Liver (tissue), 9 donors: Measurements from ENCODE around the gene PPP4R3A. TPM values are rescaled to one million over a fixed set of nuclear protein-coding genes. Genes with fewer than 3 reads are reported as not detected.
"Not testable (repeated sequence)": the region's sequence is repeated elsewhere in the genome, so short reads cannot be mapped to it uniquely, and the experiment has no call there.

ENCODE experiments used
- DNase-seq: peaks from one replicate; pipeline ENCODE4 v3.0.0-alpha.2; 2017; ENCODE audit warnings: low spot score
- H3K27ac ChIP-seq, 2 donors: one replicate each; pipeline ENCODE4 v1.7.0; 2013; ENCODE audit warnings: inconsistent platforms in 2 of 2, low read length in 2 of 2, control low read depth in 1 of 2, low read depth in 1 of 2, mild to moderate bottlenecking in 1 of 2
- H3K27me3 ChIP-seq, 4 donors: one replicate each; pipeline versions ENCODE4 v1.6.1 to v1.7.0; 2013; ENCODE audit warnings: low read length in 3 of 4, inconsistent platforms in 1 of 4, mild to moderate bottlenecking in 1 of 4, moderate library complexity in 1 of 4; ENCODE audit not compliant: control insufficient read depth in 4 of 4, insufficient read depth in 4 of 4
- H3K36me3 ChIP-seq, 4 donors: one replicate each; pipeline versions ENCODE4 v1.6.1 to v1.7.0; 2013; ENCODE audit warnings: low read length in 3 of 4, mild to moderate bottlenecking in 3 of 4, low read depth in 1 of 4, moderate library complexity in 1 of 4; ENCODE audit not compliant: control insufficient read depth in 4 of 4, insufficient read depth in 3 of 4
- H3K4me1 ChIP-seq, 4 donors: one replicate each; pipeline versions ENCODE4 v1.6.1 to v1.7.0; 2013; ENCODE audit warnings: low read length in 3 of 4, mild to moderate bottlenecking in 3 of 4, moderate library complexity in 1 of 4; ENCODE audit not compliant: control insufficient read depth in 4 of 4, insufficient read depth in 4 of 4
- H3K4me3 ChIP-seq, 3 donors: one replicate each; pipeline versions ENCODE4 v1.6.1 to v1.7.0; 2013; ENCODE audit warnings: low read length in 3 of 3, control low read depth in 1 of 3, low read depth in 1 of 3, mild to moderate bottlenecking in 1 of 3
- H3K9ac ChIP-seq, 2 donors: one replicate each; pipeline ENCODE4 v1.7.0; 2013; ENCODE audit warnings: low read length in 2 of 2, mild to moderate bottlenecking in 2 of 2, moderate library complexity in 2 of 2, control low read depth in 1 of 2, low read depth in 1 of 2
- H3K9me3 ChIP-seq, 4 donors: one replicate each; pipeline versions ENCODE4 v1.6.1 to v1.7.0; 2013; ENCODE audit warnings: low read length in 3 of 4; ENCODE audit not compliant: control insufficient read depth in 4 of 4
- ATF3 ChIP-seq: IDR thresholded peaks from 2 replicates; pipeline ENCODE4 v1.6.1; 2016; ENCODE audit warnings: antibody characterized with exemption
- CTCF ChIP-seq: fragments of 150-350 bp; IDR thresholded peaks from 2 replicates; pipeline ENCODE4 v1.5.1; 2017; ENCODE audit warnings: improper control_type of control experiment, low read depth, low read length; ENCODE audit not compliant: missing input control
- EGR1 ChIP-seq, 2 donors: IDR thresholded peaks; 2 replicates each; pipeline ENCODE4 v1.6.1; 2016 to 2018; ENCODE audit warnings: antibody characterized with exemption in 2 of 2, low read depth in 2 of 2
- FOXA1 ChIP-seq: IDR thresholded peaks from 2 replicates; pipeline ENCODE4 v1.6.1; 2016; ENCODE audit warnings: antibody characterized with exemption
- FOXA2 ChIP-seq: IDR thresholded peaks from 2 replicates; pipeline ENCODE4 v1.6.1; 2016; ENCODE audit warnings: antibody characterized with exemption
- GABPA ChIP-seq, 2 donors: IDR thresholded peaks in 1 of 2; conservative IDR thresholded peaks in 1 of 2; 2 replicates each; pipeline ENCODE4 v1.6.1; 2016; ENCODE audit warnings: antibody characterized with exemption in 2 of 2, mild to moderate bottlenecking in 1 of 2, moderate library complexity in 1 of 2
- HNF4A ChIP-seq, 2 donors: conservative IDR thresholded peaks; 2 replicates each; pipeline ENCODE4 v1.6.1; 2016; ENCODE audit warnings: antibody characterized with exemption in 2 of 2, mild to moderate bottlenecking in 2 of 2
- HNF4G ChIP-seq: IDR thresholded peaks from 2 replicates; pipeline ENCODE4 v1.6.1; 2016; ENCODE audit warnings: antibody characterized with exemption
- JUND ChIP-seq, 2 donors: IDR thresholded peaks; 2 replicates each; pipeline ENCODE4 v1.6.1; 2016; ENCODE audit warnings: antibody characterized with exemption in 2 of 2
- NR2F2 ChIP-seq: IDR thresholded peaks from 2 replicates; pipeline ENCODE4 v1.6.1; 2016; ENCODE audit warnings: antibody characterized with exemption
- RAD21 ChIP-seq, 2 donors: IDR thresholded peaks; 2 replicates each; pipeline ENCODE4 v1.6.1; 2016; ENCODE audit warnings: antibody characterized with exemption in 2 of 2, mild to moderate bottlenecking in 2 of 2
- REST ChIP-seq: IDR thresholded peaks from 2 replicates; pipeline ENCODE4 v1.6.1; 2016; ENCODE audit warnings: antibody characterized with exemption, mild to moderate bottlenecking
- RXRA ChIP-seq, 2 donors: IDR thresholded peaks; 2 replicates each; pipeline ENCODE4 v1.6.1; 2017 to 2018; ENCODE audit warnings: antibody characterized with exemption in 2 of 2, mild to moderate bottlenecking in 1 of 2
- SP1 ChIP-seq: IDR thresholded peaks from 2 replicates; pipeline ENCODE4 v1.6.1; 2018; ENCODE audit warnings: antibody characterized with exemption, mild to moderate bottlenecking
- TAF1 ChIP-seq: conservative IDR thresholded peaks from 2 replicates; pipeline ENCODE4 v1.6.1; 2016; ENCODE audit warnings: antibody characterized with exemption, mild to moderate bottlenecking
- YY1 ChIP-seq: IDR thresholded peaks from 2 replicates; pipeline ENCODE4 v1.6.1; 2016; ENCODE audit warnings: antibody characterized with exemption, mild to moderate bottlenecking
- ZBTB33 ChIP-seq: IDR thresholded peaks from 2 replicates; pipeline ENCODE4 v1.6.1; 2016; ENCODE audit warnings: antibody characterized with exemption
- WGBS: extraction: QIAGEN DNeasy Blood & Tissue Kit; methylation state at CpG from one replicate; pipeline ENCODE4 v1.1.7; 2013; 5-methylcytosine and 5-hydroxymethylcytosine counted together
- polyA plus RNA-seq, 2 donors: library from polyadenylated mRNA; stranded (reverse) in 1 of 2; unstranded in 1 of 2; fragments of 200-250 nt in 1 of 2; fragments of >200 nt in 1 of 2; fragmentation: Nextera tagmentation in 1 of 2; extraction: Ambion mirVana in 1 of 2; gene quantifications; one replicate each; pipeline versions ENCODE4 v1.2.1 to v1.2.3, GENCODE V29; 2013 to 2015
- total RNA-seq, 2 donors: library from RNA; depleted of rRNA; stranded (reverse); fragments of >200 nt; gene quantifications; one replicate each; pipeline ENCODE4 v1.2.3, GENCODE V29; 2014
- TF ChIP-seq, protein P1 (sequence below): IDR thresholded peaks from 2 replicates; pipeline ENCODE4 v1.6.1; 2016; ENCODE audit warnings: antibody characterized with exemption
- donor health status: healthy.
- donor health status: healthy.
- donor health status: healthy.
- donor health status: healthy.
- donor health status: healthy.

Gene PPP4R3A
- total and polyA plus RNA-seq, 4 donors: 18.7 to 63.3 (median 42.5) TPM

DNA sequence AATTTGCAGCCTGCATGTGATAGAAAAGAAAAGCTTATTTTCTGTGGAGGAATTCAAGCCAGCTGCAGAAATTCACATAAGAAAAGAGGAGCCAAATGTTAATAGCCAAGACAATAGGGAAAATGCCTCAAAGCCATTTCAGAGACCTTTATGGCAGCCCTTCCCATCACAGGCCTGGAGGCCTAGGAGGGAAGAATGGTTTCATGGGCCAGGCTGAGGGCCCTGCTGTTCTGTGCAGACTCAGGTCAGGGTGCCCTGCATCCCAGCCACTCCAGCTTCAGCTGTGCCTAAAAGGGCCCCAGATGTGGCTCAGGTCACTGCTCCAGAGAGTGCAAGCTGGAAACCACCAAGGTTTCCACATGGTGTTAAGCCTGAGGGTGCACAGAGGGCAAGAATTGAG is 71.3 kb downstream of the PPP4R3A start:
- Histone ChIP-seq H3K4me1 (peaks cover 0 to 1% (median 0%) of the 10 kb centered on the region in 4 donors), H3K27me3 (no peaks in the 10 kb centered on the region), H3K4me3 (no peak overlapping the region), H3K9me3 (no peaks in the 10 kb centered on the region), H3K36me3 (no peaks in the 10 kb centered on the region), H3K27ac (no peak overlapping the region), H3K9ac (no peak overlapping the region)
- TF ChIP-seq RXRA (IDR thresholded peaks at IDR 0.05): no peak
- no peak for TF ChIP-seq JUND (IDR thresholded peaks at IDR 0.05)
- TF ChIP-seq YY1: no peak
- no peak for TF ChIP-seq HNF4A (conservative IDR thresholded peaks at IDR 0.05)
- no peak for TF ChIP-seq HNF4G
- no peak for TF ChIP-seq TAF1
- TF ChIP-seq FOXA2: no peak
- TF ChIP-seq GABPA (IDR thresholded peaks at IDR 0.05 in 1 of 2, conservative IDR thresholded peaks at IDR 0.05 in 1 of 2): no peak
- TF ChIP-seq EGR1 (IDR thresholded peaks at IDR 0.05; ENCODE audit: low read depth in 2 of 2): no peak
- no peak for TF ChIP-seq REST
- TF ChIP-seq ATF3: no peak
- no peak for TF ChIP-seq NR2F2
- TF ChIP-seq, protein P1, sequence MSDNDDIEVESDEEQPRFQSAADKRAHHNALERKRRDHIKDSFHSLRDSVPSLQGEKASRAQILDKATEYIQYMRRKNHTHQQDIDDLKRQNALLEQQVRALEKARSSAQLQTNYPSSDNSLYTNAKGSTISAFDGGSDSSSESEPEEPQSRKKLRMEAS: no peak
- no peak for TF ChIP-seq SP1
- no peak for TF ChIP-seq CTCF
- no peak for TF ChIP-seq RAD21 (IDR thresholded peaks at IDR 0.05)
- TF ChIP-seq FOXA1: no peak
- TF ChIP-seq ZBTB33: no peak
- DNase-seq: no peak

DNA sequence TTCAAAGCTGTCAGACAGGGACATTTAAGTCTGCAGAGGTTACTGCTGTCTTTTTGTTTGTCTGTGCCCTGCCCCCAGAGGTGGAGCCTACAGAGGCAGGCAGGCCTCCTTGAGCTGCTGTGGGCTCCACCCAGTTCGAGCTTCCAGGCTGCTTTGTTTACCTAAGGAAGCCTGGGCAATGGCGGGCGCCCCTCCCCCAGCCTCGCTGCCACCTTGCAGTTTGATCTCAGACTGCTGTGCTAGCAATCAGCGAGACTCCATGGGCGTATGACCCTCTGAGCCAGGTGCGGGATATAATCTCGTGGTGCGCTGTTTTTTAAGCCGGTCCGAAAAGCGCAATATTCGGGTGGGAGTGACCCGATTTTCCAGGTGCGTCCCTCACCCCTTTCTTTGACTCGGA is 73.8 kb downstream of the PPP4R3A start:
- not testable (repeated sequence) for H3K27ac ChIP-seq, H3K27me3 ChIP-seq, H3K36me3 ChIP-seq, H3K9ac ChIP-seq, H3K4me1 ChIP-seq, DNase-seq, H3K4me3 ChIP-seq, H3K9me3 ChIP-seq
- WGBS: 78% methylated on average over 16 of the region's 16 CpGs
